Fibroblast of villous mesenchyme (primary cell): ENCODE data around the gene PHYH. TPM values are rescaled to one million over a fixed set of nuclear protein-coding genes. Genes with fewer than 3 reads are reported as not detected.
"Not testable (repeated sequence)": the region's sequence is repeated elsewhere in the genome, so short reads cannot be mapped to it uniquely, and the experiment has no call there.

Experiments
- DNase-seq: peaks from one replicate; pipeline ENCODE4 v3.0.0-alpha.2; 2010; ENCODE audit warnings: low read depth
- H3K4me3 ChIP-seq: 2 replicates; pipeline ENCODE4 v1.5.1; 2011; ENCODE audit warnings: low read depth, mild to moderate bottlenecking, low read length
- CTCF ChIP-seq: IDR thresholded peaks from 2 replicates; pipeline ENCODE4 v1.5.1; 2012; ENCODE audit warnings: low read depth, mild to moderate bottlenecking, low read length; ENCODE audit not compliant: insufficient read depth
- total RNA-seq: library from RNA; depleted of rRNA; stranded (reverse); fragments of >200 nt; gene quantifications from 2 replicates; pipeline ENCODE4 v1.2.3, GENCODE V29; 2012

The PHYH gene
- total RNA-seq, 1 donor = 16.0 TPM

GRCh38 chr10:13239923-13240322, 59.9 kb downstream of the PHYH start:
- DNase-seq = no peak
- no peak for TF ChIP-seq CTCF
- H3K4me3 ChIP-seq = no peak overlapping the region

- TF ChIP-seq CTCF = no peak
- DNase-seq = no peak
- H3K4me3 ChIP-seq = no peak overlapping the region
Measured at GRCh38 chr10:13238271-13239077, 61.4 kb downstream of the PHYH start.

GRCh38 chr10:13236638-13237037, 63.2 kb downstream of the PHYH start:
- TF ChIP-seq CTCF = no peak
- H3K4me3 ChIP-seq = no peak overlapping the region
- no peak for DNase-seq

- H3K4me3 ChIP-seq, DNase-seq: not testable (repeated sequence)
Measured at GRCh38 chr10:13234736-13235135, 65.1 kb downstream of the PHYH start.

- no peak for TF ChIP-seq CTCF
- no peak within 1 kb of the TSS for H3K4me3 ChIP-seq
- no peak for DNase-seq
Measured at GRCh38 chr10:13234172-13234571, 65.7 kb downstream of the PHYH start, which contains the start of gene UCMA. TSS of gene UCMA (minus strand) at chr10:13234374. CDS start at chr10:13234258, 116 bp downstream.

- no peak overlapping the region for H3K4me3 ChIP-seq
- no peak for DNase-seq
- TF ChIP-seq CTCF = no peak
Measured at GRCh38 chr10:13233358-13233757, 66.5 kb downstream of the PHYH start.

- H3K4me3 ChIP-seq = no peak overlapping the region
- DNase-seq = no peak
- no peak for TF ChIP-seq CTCF
Measured at GRCh38 chr10:13231808-13232207, 68.1 kb downstream of the PHYH start.
